GM12891 (cell line): Measurements from ENCODE around the gene SULF2.
A peak's percentile ranks its signal among the peaks of the same experiment; 100 is the strongest.

ENCODE experiments used
- DNase-seq: peaks from one replicate; pipeline ENCODE4 v3.0.0; 2011; ENCODE audit warnings: low spot score; ENCODE audit not compliant: insufficient read length
- FAIRE-seq: peaks from 2 replicates; lab custom pipeline; 2011; peaks lifted over from hg19 to GRCh38; lab: Jason Lieb, UNC
- PAX5 ChIP-seq: IDR thresholded peaks from 2 replicates; pipeline ENCODE4 v1.6.1; 2011; ENCODE audit warnings: low read length, moderate library complexity, mild to moderate bottlenecking; ENCODE audit not compliant: insufficient read depth, severe bottlenecking
- POLR2A ChIP-seq: IDR thresholded peaks from 2 replicates; pipeline ENCODE4 v1.6.1; 2011; ENCODE audit warnings: low read depth, low read length, control low read depth
- POLR2AphosphoS5 ChIP-seq: IDR thresholded peaks from 2 replicates; pipeline ENCODE4 v1.6.1; 2011; ENCODE audit warnings: low read depth, low read length, control low read depth
- POU2F2 ChIP-seq: IDR thresholded peaks from 2 replicates; pipeline ENCODE4 v1.6.1; 2011; ENCODE audit warnings: low read depth, mild to moderate bottlenecking, control low read depth, low read length, moderate library complexity
- SPI1 ChIP-seq: IDR thresholded peaks from 2 replicates; pipeline ENCODE4 v1.6.1; 2011; ENCODE audit warnings: low read depth, low read length, control low read depth
- TAF1 ChIP-seq: IDR thresholded peaks from 2 replicates; pipeline ENCODE4 v1.6.1; 2011; ENCODE audit warnings: low read depth, low read length, control low read depth

SULF2 gene

DNA sequence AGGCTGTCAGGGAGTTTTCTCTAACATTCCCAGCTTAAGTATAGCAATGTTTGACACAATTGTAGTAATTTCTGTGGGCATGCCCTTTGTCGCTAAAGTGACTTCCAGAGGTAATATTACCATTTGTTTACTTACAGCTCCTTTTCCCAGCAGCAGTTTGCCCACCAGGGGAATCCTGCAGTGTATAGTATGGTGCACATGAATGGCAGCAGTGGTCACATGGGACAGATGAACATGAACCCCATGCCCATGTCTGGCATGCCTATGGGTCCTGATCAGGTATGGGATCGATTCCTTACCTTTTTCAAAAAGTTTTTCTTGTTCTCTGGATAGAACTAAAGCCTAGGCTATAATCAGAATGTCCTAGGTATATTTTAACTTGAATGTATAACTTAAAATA is 132.5 kb downstream of the SULF2 start:
- DNase-seq (no peak), FAIRE-seq (peak; percentile 33)
- TF ChIP-seq PAX5 (no peak), TAF1 (no peak), POU2F2 (no peak), POLR2A (no peak), SPI1 (no peak), POLR2AphosphoS5 (no peak)

DNA sequence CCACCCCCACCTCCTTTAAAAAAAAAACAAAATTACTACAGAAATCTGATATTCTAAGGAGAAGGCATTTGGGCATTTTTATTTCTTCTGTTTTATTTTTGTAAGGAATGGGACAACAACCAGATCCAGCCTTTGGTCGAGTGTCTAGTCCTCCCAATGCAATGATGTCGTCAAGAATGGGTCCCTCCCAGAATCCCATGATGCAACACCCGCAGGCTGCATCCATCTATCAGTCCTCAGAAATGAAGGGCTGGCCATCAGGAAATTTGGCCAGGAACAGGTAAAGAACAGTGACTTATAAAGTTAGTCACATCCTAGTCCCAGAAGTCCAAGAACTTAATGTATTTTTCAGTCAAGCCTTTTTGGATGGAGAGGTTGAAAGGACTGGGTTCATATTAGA is 133.0 kb downstream of the SULF2 start:
- TF ChIP-seq POU2F2: no peak
- no peak for TF ChIP-seq TAF1
- no peak for TF ChIP-seq POLR2A
- no peak for TF ChIP-seq PAX5
- DNase-seq (no peak), FAIRE-seq (no peak)

DNA sequence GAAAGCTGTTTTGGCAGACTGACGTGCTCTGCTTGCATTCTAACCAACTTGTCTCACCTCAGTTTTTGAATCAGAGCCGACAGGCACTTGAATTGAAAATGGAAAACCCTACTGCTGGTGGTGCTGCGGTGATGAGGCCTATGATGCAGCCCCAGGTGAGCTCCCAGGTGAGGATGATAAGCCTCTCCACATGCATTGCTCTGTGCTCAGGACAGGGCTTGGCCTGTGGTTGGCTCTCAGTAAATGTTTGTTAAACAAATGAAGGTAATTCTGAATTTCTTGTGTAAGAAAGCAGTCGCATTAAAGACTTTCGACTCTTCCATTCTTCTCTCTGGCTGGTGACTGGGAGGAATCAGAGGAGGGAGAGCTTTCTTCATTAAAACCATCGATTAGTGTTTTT is 136.3 kb downstream of the SULF2 start:
- DNase-seq (no peak), FAIRE-seq (no peak)
- TF ChIP-seq SPI1: no peak
- TF ChIP-seq POLR2AphosphoS5: no peak
- TF ChIP-seq POLR2A: no peak

DNA sequence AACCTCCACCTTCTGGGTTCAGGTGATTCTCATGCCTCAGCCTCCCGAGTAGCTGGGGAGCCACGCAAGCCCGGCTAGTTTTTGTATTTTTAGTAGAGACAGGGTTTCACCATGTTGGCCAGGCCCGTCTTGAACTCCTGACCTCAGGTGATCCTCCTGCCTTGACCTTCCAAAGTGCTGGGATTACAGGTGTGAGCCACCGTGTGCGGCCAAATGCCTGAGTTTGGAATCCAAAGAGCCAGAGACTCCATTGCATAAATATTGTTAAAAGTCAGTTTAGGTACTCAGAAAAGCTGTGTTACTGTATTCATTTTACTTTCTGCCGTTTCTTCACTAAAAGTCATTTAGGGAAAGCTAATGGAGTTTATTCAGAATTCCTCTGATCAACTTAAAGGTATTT is 137.3 kb downstream of the SULF2 start:
- no peak for TF ChIP-seq TAF1
- TF ChIP-seq SPI1: no peak
- TF ChIP-seq POLR2A: no peak
- no peak for TF ChIP-seq PAX5
- no peak for TF ChIP-seq POLR2AphosphoS5
- TF ChIP-seq POU2F2: no peak
- FAIRE-seq (no peak), DNase-seq (no peak)

DNA sequence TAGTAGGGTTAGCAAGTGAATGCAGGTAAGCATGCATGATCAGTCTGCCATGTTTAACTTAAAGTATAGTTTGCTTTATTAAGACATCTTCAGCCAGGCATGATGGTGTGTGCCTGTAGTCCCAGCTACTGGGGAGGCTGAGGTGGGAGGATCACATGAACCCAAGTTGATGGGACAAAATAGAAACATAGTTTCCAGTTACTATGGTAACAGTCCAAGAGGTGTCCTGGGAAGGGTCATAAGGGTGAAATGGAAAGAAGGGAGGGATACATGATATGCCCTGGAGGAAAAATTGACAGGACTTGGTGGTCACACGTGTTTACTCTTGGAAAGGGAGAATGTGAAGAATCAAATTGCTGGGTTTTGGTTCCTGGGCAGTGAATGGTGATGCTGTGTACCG is 139.6 kb downstream of the SULF2 start:
- TF ChIP-seq POLR2A (no peak), PAX5 (no peak), POLR2AphosphoS5 (no peak), SPI1 (no peak), TAF1 (no peak), POU2F2 (no peak)
- FAIRE-seq (no peak), DNase-seq (no peak)

DNA sequence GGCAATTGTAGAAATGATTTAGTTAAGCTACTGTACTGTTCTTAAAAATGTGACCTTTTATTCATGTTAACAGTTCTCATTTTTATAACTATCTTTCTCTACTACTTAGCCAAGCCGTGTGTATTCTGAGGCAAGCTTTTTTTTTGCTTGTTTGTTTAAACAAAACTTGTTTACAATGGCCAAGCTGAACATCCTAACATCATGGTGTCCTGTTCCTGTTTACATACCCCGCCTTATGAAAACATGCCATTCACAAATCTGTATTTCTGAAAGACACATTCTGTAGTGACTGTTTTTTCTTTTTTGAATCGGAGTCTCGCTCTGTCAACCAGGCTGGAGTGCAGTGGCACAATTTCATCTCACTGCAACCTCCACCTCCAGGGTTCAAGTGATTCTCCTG is 142.7 kb downstream of the SULF2 start:
- no peak for DNase-seq
- FAIRE-seq: no peak
- TF ChIP-seq POLR2AphosphoS5 (no peak), PAX5 (no peak), POLR2A (no peak), POU2F2 (no peak), SPI1 (no peak), TAF1 (no peak)

DNA sequence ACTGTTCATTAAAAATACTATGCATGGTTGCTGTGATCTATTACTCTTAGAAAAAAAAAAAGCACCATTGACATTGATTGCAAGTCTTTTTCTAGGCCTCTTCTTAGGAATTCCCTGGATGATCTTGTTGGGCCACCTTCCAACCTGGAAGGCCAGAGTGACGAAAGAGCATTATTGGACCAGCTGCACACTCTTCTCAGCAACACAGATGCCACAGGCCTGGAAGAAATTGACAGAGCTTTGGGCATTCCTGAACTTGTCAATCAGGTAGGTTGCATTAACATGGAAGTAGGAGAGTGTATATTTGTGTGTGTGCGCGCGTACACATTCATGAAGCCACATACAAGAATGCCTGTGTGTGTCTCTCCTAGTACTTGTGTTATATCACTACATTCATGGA is 143.2 kb downstream of the SULF2 start:
- FAIRE-seq (no peak), DNase-seq (no peak)
- TF ChIP-seq POLR2AphosphoS5 (no peak), SPI1 (no peak), PAX5 (no peak), TAF1 (no peak), POU2F2 (no peak), POLR2A (no peak)

DNA sequence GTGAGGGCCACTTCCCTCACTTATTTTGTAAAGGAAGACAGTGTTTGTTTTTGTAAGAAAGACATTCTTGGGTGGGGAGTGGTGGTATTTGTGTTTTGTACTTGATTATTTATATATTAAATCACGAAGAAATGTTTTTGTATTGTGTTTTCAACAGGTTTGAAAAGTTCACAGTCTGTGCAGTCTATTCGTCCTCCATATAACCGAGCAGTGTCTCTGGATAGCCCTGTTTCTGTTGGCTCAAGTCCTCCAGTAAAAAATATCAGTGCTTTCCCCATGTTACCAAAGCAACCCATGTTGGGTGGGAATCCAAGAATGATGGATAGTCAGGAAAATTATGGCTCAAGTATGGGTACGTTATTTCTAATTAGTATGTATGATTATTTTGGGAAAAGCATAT is 146.4 kb downstream of the SULF2 start:
- DNase-seq (no peak), FAIRE-seq (no peak)
- no peak for TF ChIP-seq PAX5
- TF ChIP-seq POLR2A: no peak
- TF ChIP-seq POU2F2: no peak

DNA sequence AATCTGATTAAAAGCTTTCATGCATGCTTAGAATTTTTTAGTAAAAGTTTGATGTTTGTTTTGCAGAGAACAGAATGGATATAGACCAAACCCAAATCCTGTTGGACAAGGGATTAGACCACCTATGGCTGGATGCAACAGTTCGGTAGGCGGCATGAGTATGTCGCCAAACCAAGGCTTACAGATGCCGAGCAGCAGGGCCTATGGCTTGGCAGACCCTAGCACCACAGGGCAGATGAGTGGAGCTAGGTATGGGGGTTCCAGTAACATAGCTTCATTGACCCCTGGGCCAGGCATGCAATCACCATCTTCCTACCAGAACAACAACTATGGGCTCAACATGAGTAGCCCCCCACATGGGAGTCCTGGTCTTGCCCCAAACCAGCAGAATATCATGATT is 150.0 kb downstream of the SULF2 start:
- TF ChIP-seq POLR2AphosphoS5 (no peak), POU2F2 (no peak), SPI1 (no peak), TAF1 (no peak), PAX5 (no peak), POLR2A (no peak)
- FAIRE-seq: no peak
- DNase-seq: no peak

DNA sequence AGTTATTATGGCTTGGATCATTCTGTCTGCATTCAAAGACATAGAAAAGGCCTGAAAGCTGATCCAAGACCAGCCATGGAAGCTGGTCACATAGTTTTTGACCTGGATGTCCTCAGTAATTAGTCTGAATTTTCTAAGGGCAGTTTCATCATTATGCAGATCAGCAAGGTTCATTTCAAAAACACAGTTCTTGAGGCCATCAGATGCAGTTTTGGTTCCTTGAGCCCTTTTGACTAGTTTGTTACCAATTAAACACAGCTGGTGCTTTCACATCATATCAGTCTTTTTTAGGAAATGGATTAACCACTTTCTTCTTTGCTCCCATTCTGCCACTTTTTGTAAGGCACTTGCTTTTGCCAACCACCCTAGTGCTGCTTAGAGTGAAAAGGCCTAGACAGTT is 154.2 kb downstream of the SULF2 start:
- DNase-seq (no peak), FAIRE-seq (no peak)
- no peak for TF ChIP-seq POLR2AphosphoS5
- TF ChIP-seq POLR2A: no peak
- no peak for TF ChIP-seq POU2F2
- no peak for TF ChIP-seq SPI1
- no peak for TF ChIP-seq PAX5
- no peak for TF ChIP-seq TAF1

DNA sequence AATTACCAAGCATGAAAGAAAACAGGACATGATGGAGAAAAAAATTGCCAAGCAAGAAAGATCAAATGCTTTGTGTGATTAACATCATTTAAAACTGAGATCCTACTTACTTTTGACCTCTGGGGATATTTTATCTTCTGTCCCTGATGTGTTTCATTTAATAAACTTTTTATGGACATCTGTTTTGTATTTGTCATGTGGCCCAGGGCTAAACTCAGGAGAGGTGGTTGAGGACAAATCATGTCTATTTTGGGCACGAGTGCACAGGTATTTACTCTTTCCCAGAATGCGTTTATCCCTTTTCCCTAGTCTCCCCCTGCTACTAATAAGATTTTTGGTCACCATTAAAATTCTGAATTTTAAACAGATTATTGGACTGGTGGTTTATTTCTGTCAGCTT is 155.4 kb downstream of the SULF2 start:
- TF ChIP-seq POLR2AphosphoS5 (no peak), TAF1 (no peak), SPI1 (no peak), POLR2A (no peak), PAX5 (no peak), POU2F2 (no peak)
- FAIRE-seq: no peak
- no peak for DNase-seq
